ENCODE measurements around the gene PTPN1.

DNA sequence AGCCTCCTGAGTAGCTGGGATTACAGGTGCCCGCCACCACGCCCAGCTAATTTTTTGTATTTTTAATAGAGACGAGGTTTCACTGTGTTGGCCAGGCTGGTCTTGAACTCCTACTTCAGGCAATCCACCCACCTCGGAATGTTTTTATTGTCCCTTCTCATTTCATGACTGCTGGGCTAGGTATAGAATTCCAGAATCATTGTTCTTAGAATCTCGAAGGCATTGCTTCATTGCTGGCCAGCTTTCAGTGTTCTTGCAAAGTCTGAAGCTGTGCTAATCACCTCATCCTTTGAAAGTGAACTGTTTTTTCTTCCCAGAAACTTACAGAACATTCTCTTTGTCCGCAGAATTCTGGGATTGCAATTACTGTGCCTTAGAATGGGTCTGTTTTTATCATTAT, 49.0 kb downstream of the PTPN1 start:
- TF ChIP-seq CTCF (IDR thresholded peaks at IDR 0.05) (no peak), POLR2A (IDR thresholded peaks at IDR 0.05) (no peak)

All from Peyer's patch (tissue), 4 donors.